ENCODE measurements around the gene OR7A10.

- TF ChIP-seq CTCF (IDR thresholded peaks at IDR 0.05; ENCODE audit: low read depth, low read length): no peak
- no peak for TF ChIP-seq EZH2phosphoT487 (IDR thresholded peaks at IDR 0.05; ENCODE audit: low read depth)
Observed at GRCh38 chr19:14868497-14868896, 19.8 kb upstream of the OR7A10 start.
